Activated naive CD4-positive, alpha-beta T cell treated with anti-CD3 and anti-CD28 coated beads, Interleukin-2, amount 50 U/mL, for 24 hours (primary cell): ENCODE results near the gene ACTN4.
A peak's percentile ranks its signal among the peaks of the same experiment; 100 is the strongest.

ENCODE experiments used
- H3K27ac Mint-ChIP-seq: one replicate; pipeline ENCODE4 v1.8.0; 2021; ENCODE audit warnings: mild to moderate bottlenecking, mixed read lengths
- H3K27me3 Mint-ChIP-seq: one replicate; pipeline ENCODE4 v1.8.0; 2021; ENCODE audit warnings: mixed read lengths
- H3K36me3 Mint-ChIP-seq: one replicate; pipeline ENCODE4 v1.8.0; 2021; ENCODE audit warnings: mixed read lengths
- H3K4me1 Mint-ChIP-seq: one replicate; pipeline ENCODE4 v1.8.0; 2021; ENCODE audit warnings: mixed read lengths
- H3K4me3 Mint-ChIP-seq: one replicate; pipeline ENCODE4 v1.8.0; 2021; ENCODE audit warnings: mild to moderate bottlenecking, mixed read lengths
- H3K9me3 Mint-ChIP-seq: one replicate; pipeline ENCODE4 v1.8.0; 2021; ENCODE audit warnings: mixed read lengths

The ACTN4 gene

GRCh38 chr19:38678217-38678890, 30.9 kb downstream of the ACTN4 start:
- Mint-ChIP-seq H3K36me3 (peaks cover 8% of the 10 kb centered on the region), H3K27ac (no peak overlapping the region), H3K4me1 (peaks cover 43% of the 10 kb centered on the region), H3K9me3 (no peaks in the 10 kb centered on the region), H3K27me3 (no peaks in the 10 kb centered on the region), H3K4me3 (no peak overlapping the region)

DNA sequence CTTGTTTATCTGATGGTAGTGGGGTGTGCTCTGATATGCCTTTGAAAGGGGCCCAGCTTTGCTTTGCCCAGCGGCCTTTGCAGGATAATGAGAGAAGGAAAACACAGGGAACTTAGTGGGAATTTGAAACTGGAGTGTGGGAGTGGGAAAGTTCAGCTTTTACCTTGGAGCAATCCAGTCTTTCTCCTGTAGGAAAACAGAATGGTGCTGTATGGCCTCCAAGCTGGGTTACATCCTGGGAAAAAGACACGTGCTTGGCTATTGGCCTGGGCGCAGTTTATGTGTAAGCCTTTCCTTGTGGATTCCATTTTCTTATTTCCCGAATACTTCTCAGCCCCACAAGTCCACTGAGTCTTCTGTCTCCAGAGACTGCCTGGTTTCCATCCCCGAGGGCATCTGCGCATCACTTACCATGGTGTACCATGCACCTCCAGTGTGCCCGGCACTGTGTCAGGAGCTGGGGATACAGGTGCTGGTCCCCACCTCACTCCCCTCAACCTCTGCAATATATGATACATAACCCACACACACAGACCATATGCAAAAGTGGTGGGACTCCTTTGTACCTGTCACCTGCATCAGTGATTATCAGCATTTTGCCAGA, 31.5 kb downstream of the ACTN4 start:
- Mint-ChIP-seq H3K36me3 (peaks cover 8% of the 10 kb centered on the region), H3K9me3 (no peaks in the 10 kb centered on the region), H3K27me3 (no peaks in the 10 kb centered on the region), H3K4me1 (peaks cover 43% of the 10 kb centered on the region), H3K4me3 (no peak overlapping the region), H3K27ac (peak overlapping the region; percentile 36)

DNA sequence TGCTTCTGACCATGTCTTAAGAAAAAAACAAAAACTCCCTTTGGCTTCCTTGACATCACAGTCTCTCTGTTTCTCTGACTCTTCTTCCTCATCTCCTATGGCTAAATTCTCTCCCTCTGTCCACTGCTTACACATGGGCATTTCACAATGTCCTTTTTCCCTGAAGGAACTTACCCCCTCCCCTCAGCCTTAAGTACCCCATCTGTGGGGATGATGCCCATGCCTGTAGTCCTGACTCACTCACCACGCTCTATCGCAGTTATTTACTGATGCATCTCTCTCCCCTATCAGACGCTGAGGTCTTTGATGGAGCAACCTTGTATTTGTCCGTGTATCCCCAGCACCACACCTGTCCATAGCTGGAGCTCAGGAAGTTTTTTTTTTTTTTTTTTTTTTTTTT, 32.4 kb downstream of the ACTN4 start:
- Mint-ChIP-seq H3K27me3 (no peaks in the 10 kb centered on the region), H3K9me3 (no peaks in the 10 kb centered on the region), H3K4me3 (no peak overlapping the region), H3K27ac (no peak overlapping the region), H3K4me1 (peaks cover 47% of the 10 kb centered on the region), H3K36me3 (peaks cover 8% of the 10 kb centered on the region)

GRCh38 chr19:38682195-38682867, 34.9 kb downstream of the ACTN4 start:
- no peaks in the 10 kb centered on the region for H3K27me3 Mint-ChIP-seq
- H3K4me1 Mint-ChIP-seq: peaks cover 53% of the 10 kb centered on the region
- peaks cover 5% of the 10 kb centered on the region for H3K36me3 Mint-ChIP-seq
- H3K9me3 Mint-ChIP-seq: no peaks in the 10 kb centered on the region
- no peak overlapping the region for H3K4me3 Mint-ChIP-seq
- H3K27ac Mint-ChIP-seq: no peak overlapping the region

- Mint-ChIP-seq H3K4me3 (no peak overlapping the region), H3K36me3 (peaks cover 5% of the 10 kb centered on the region), H3K9me3 (no peaks in the 10 kb centered on the region)
These were observed 35.5 kb downstream of the ACTN4 start for GRCh38 chr19:38682872-38683392.

DNA sequence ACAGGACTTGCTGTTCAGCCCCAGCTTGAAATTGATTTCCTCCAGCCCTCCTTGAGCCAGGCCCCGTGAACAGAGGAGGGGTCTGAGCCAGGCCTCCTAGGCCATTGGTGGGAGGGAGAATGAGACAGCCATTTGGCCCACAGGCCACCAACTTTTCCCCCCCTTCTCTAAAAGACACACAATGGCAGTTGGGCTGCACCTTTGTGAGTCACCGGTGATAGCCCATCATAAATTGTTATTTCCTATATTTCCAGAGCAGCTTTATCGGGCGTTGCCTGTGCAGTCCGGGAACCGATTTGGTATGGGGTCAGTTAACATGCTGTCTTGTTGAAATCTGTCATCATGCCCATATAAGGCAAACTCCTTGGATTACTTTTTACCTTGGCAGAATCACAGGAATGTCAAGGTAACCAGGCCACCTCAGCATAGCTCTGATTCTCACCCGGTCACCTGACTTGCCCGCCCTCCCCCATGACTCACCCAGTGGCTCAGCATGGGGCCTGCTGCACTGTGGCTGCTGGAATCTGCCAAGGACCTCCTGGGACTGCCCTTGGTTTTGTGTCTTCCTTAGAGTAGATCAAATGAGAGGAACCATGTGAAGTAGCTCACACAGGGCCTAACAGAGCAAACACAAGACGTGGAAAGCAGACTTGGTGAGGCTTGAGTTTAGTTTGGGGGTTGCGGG, 36.1 kb downstream of the ACTN4 start:
- no peaks in the 10 kb centered on the region for H3K9me3 Mint-ChIP-seq
- H3K27me3 Mint-ChIP-seq: no peaks in the 10 kb centered on the region
- peaks cover 5% of the 10 kb centered on the region for H3K36me3 Mint-ChIP-seq
- H3K4me3 Mint-ChIP-seq: no peak overlapping the region
- no peak overlapping the region for H3K27ac Mint-ChIP-seq
- H3K4me1 Mint-ChIP-seq: peaks cover 51% of the 10 kb centered on the region

More at GRCh38 chr19:38682872-38683392, 35.5 kb downstream of the ACTN4 start:
- Mint-ChIP-seq H3K4me1 (peaks cover 54% of the 10 kb centered on the region), H3K27me3 (no peaks in the 10 kb centered on the region), H3K27ac (no peak overlapping the region)

DNA sequence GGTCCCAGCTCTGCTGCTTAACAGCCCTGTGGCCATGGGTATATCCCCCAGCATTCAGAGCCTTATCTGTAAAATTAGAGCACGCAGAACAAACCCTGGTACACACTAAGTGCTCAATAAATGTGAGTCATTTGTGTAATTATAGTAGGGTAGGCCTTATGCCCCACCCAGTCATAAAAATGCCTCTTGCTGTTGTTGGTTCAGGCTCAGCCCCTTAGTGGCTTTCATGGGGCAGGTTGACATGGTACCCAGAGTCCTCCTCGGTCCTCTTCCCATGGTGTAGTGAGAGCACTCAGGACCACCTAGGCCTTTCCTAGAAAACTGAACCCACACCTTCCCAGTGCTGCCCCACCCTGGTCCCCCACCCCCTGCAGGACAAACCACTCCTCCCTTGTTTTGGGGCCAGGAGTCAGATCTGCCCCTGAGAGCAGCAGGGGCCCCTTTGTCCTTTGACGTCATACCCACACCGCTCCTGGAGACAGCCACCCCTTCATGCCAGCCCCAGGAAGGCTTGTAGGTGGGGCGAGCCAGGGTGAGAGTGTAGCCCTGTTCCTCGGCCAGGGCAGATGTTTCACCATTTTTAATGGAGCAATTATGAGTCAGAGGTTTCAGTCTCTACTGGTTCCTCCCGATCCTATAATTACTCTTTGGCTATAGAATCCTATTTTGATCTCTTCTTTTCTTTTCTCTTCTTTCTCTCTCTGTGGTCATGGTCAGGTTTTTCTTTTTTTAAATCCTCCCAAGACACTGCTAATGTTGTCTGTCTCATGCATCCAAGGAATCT, 36.8 kb downstream of the ACTN4 start:
- Mint-ChIP-seq H3K27me3 (no peaks in the 10 kb centered on the region), H3K27ac (no peak overlapping the region), H3K4me1 (peaks cover 47% of the 10 kb centered on the region), H3K4me3 (no peak overlapping the region), H3K9me3 (no peaks in the 10 kb centered on the region), H3K36me3 (peaks cover 7% of the 10 kb centered on the region)

DNA sequence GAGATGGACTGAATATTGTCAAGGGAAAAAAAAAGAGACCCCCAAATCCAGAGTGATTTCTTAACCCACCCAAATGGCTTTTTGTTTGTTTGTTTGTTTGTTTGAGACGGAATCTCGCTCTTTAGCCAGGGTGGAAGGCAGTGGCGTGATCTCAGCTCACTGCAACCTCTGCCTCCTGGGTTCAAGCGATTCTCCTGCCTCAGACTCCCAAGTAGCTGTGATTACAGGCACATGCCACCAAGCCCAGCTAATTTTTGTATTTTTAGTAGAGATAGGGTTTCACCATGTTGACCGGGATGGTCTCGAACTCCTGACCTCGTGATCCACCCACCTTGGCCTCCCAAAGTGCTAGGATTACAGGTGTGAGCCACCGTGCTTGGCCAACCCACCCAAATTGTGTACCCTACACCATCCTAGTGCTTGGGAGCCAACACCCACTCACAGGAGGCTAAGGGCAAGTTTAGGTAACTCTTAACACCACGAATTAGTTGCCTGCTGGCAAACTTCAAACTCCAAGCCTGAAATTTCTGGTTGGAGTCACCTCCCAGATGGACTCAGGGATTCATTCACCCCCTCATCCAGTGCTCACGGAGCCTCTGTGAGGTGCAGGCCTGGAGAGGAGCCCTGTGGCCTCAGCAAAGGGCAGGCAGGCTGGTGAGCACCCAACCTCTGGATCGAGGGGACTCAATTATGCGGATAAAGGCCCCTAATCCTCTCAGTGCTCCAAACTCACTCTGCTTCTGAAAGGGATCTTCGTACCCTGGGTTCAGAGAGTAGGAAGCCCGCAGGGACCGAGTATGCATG, 37.6 kb downstream of the ACTN4 start:
- Mint-ChIP-seq H3K27ac (no peak overlapping the region), H3K4me1 (peaks cover 43% of the 10 kb centered on the region), H3K27me3 (no peaks in the 10 kb centered on the region), H3K36me3 (peaks cover 3% of the 10 kb centered on the region), H3K4me3 (no peak overlapping the region), H3K9me3 (no peaks in the 10 kb centered on the region)

DNA sequence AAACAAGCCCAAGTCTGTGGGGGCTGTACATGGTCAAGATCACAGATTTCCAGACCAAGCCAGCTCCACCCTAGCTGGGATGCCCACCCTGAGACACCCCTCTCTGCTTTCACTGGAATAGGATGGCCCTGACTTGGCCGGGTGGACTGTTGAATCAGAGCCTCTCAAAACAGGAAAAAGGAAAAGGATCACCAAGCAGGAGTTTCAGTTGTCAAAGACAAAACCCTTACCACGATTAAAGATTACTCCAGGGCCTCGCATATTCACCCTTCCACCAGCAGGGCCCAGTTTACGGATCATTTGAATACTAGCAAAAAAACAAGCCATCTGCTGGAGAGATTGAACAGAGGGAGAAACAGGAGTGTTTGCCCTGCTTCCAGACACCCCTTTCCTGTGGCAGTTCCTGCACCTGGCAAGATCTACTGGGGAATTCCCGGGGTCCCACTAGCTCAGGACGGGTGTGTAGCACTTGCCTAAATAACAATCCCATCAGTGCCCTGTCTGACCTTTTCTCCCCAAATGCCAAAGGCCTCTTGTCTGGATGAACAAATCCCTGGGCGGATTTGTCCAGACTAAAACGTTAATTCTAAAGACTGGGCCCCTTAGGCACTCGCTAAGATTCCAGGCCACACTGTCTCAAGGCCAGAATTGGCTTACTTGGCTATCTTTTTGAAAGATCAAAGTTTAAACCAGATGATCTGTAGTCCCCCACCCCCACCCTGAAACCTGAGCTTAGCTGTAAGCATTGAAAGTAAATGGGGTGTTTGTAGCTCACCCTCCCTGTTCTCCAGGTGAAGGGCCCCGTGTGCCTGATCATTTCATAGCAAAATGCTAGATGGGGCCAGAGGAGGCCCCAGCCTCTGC, 38.4 kb downstream of the ACTN4 start:
- Mint-ChIP-seq H3K27ac (peak overlapping the region; percentile 8), H3K27me3 (no peaks in the 10 kb centered on the region), H3K4me3 (no peak overlapping the region), H3K9me3 (no peaks in the 10 kb centered on the region), H3K4me1 (peaks cover 38% of the 10 kb centered on the region), H3K36me3 (peaks cover 1% of the 10 kb centered on the region)

GRCh38 chr19:38686530-38686888, 39.1 kb downstream of the ACTN4 start:
- Mint-ChIP-seq H3K27ac (no peak overlapping the region), H3K4me3 (no peak overlapping the region), H3K27me3 (no peaks in the 10 kb centered on the region), H3K36me3 (peaks cover 1% of the 10 kb centered on the region), H3K9me3 (no peaks in the 10 kb centered on the region), H3K4me1 (peaks cover 34% of the 10 kb centered on the region)

- no peaks in the 10 kb centered on the region for H3K27me3 Mint-ChIP-seq
- no peaks in the 10 kb centered on the region for H3K9me3 Mint-ChIP-seq
- H3K36me3 Mint-ChIP-seq: peaks cover 1% of the 10 kb centered on the region
- no peak overlapping the region for H3K4me3 Mint-ChIP-seq
- H3K4me1 Mint-ChIP-seq: peaks cover 30% of the 10 kb centered on the region
- no peak overlapping the region for H3K27ac Mint-ChIP-seq
These were observed 40.5 kb downstream of the ACTN4 start for GRCh38 chr19:38687837-38688378.

DNA sequence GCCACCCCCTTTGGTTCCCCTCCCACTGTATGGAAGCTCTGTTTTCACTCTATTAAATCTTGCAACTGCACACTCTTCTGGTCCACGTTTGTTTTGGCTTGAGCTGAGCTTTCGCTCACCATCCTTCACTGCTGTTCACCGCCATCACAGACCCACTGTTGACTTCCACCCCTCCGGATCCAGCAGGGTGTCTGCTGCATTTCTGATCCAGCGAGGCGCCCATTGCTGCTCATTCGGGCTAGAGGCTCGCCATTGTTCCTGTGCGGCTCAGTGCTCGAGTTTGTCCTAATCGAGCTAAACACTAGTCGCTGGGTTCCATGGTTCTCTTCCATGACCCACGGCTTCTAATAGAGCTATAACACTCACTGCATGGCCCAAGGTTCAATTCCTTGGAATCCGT, 42.7 kb downstream of the ACTN4 start:
- Mint-ChIP-seq H3K4me1 (peaks cover 35% of the 10 kb centered on the region), H3K27me3 (no peaks in the 10 kb centered on the region), H3K4me3 (no peak overlapping the region), H3K27ac (no peak overlapping the region), H3K9me3 (no peaks in the 10 kb centered on the region), H3K36me3 (peaks cover 1% of the 10 kb centered on the region)

DNA sequence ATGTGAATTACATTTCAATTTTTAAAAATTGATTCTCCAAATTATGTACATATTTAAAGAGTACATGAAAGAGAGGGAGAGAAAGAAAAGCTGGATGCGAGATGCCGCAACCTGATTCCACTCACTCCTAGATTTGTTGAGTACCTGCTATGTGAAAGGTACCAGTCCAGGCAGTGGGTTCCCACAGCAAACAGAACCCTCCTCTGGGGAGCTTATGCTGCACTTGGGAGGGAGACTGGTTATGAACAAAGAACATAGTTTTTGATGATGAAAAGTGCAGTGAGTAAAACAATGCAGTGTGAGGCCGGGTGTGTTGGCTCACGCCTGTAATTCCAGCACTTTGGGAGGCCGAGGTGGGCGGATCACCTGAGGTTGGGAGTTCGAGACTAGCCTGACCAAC, 43.4 kb downstream of the ACTN4 start:
- Mint-ChIP-seq H3K4me3 (no peak overlapping the region), H3K4me1 (peaks cover 33% of the 10 kb centered on the region)

More for the DNA sequence above, 43.4 kb downstream of the ACTN4 start:
- no peaks in the 10 kb centered on the region for H3K27me3 Mint-ChIP-seq
- no peaks in the 10 kb centered on the region for H3K9me3 Mint-ChIP-seq
- no peak overlapping the region for H3K27ac Mint-ChIP-seq
- peaks cover 1% of the 10 kb centered on the region for H3K36me3 Mint-ChIP-seq
